Right atrium auricular region (tissue), 2 donors: ENCODE data around the gene CALN1. TPM values are rescaled to one million over a fixed set of nuclear protein-coding genes. Genes with fewer than 3 reads are reported as not detected.

Experiments
- DNase-seq: peaks from one replicate; pipeline ENCODE4 v3.0.0-alpha.2; 2019; ENCODE audit warnings: low spot score
- H3K27ac ChIP-seq, 2 donors: fragments of 200-600 bp; sonication (generic); 1 replicate in 1 of 2; 2 replicates in 1 of 2; pipeline ENCODE4 v1.5.1; 2016 to 2019
- H3K27me3 ChIP-seq, 2 donors: fragments of 200-600 bp; sonication (generic); one replicate each; pipeline versions ENCODE4 v1.5.1 to v1.6.0; 2017 to 2019
- H3K36me3 ChIP-seq: fragments of 200-600 bp; sonication (generic); one replicate; pipeline ENCODE4 v1.5.1; 2016
- H3K4me1 ChIP-seq, 2 donors: fragments of 200-600 bp; sonication (generic); one replicate each; pipeline versions ENCODE4 v1.5.1 to v1.6.0; 2017 to 2019
- H3K4me3 ChIP-seq, 2 donors: fragments of 200-600 bp; sonication (generic); 1 replicate in 1 of 2; 2 replicates in 1 of 2; pipeline ENCODE4 v1.5.1; 2017 to 2019; ENCODE audit warnings: mild to moderate bottlenecking in 1 of 2, moderate library complexity in 1 of 2
- H3K9me3 ChIP-seq, 2 donors: fragments of 200-600 bp; sonication (generic); one replicate each; pipeline ENCODE4 v1.5.1; 2019
- total RNA-seq, 2 donors: library from RNA; depleted of rRNA; stranded (reverse); fragments of >200 nt; gene quantifications; one replicate each; pipeline ENCODE4 v1.1.0, GENCODE V29; 2016
- TF ChIP-seq, protein P1 (sequence below), 2 donors: fragments of 200-600 bp; sonication (generic); IDR thresholded peaks; one replicate each; pipeline ENCODE4 v1.5.1; 2019; ENCODE audit warnings: antibody characterized with exemption in 2 of 2

Gene CALN1
- total RNA-seq, 2 donors from 2014 or later, result not detected

DNA sequence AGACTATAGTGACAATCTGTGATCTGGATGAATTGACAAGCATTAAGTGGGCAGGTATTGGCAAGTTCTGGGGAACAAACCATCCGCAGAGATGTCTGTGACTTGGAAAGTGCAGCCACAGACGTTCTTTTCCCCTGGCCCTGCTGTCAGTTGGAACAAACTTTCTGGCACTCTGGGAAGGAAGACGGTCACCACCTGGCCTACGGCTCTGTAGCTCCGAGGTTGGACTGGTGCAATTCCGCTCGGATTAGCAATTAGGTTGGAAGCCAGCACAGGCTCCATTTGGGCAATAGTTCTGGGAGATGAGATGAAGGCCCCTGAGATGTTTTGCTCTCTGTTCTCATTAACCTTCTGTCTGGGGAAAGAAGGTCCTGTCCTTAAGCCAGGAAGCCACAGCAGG, 437.5 kb downstream of the CALN1 start:
- Histone ChIP-seq H3K36me3 (no peaks in the 10 kb centered on the region), H3K4me3 (no peak overlapping the region), H3K27ac (no peak overlapping the region), H3K4me1 (no peaks in the 10 kb centered on the region), H3K9me3 (no peaks in the 10 kb centered on the region), H3K27me3 (no peaks in the 10 kb centered on the region)
- TF ChIP-seq, protein P1, sequence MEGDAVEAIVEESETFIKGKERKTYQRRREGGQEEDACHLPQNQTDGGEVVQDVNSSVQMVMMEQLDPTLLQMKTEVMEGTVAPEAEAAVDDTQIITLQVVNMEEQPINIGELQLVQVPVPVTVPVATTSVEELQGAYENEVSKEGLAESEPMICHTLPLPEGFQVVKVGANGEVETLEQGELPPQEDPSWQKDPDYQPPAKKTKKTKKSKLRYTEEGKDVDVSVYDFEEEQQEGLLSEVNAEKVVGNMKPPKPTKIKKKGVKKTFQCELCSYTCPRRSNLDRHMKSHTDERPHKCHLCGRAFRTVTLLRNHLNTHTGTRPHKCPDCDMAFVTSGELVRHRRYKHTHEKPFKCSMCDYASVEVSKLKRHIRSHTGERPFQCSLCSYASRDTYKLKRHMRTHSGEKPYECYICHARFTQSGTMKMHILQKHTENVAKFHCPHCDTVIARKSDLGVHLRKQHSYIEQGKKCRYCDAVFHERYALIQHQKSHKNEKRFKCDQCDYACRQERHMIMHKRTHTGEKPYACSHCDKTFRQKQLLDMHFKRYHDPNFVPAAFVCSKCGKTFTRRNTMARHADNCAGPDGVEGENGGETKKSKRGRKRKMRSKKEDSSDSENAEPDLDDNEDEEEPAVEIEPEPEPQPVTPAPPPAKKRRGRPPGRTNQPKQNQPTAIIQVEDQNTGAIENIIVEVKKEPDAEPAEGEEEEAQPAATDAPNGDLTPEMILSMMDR (IDR thresholded peaks at IDR 0.05), result no peak
- no peak for DNase-seq

DNA sequence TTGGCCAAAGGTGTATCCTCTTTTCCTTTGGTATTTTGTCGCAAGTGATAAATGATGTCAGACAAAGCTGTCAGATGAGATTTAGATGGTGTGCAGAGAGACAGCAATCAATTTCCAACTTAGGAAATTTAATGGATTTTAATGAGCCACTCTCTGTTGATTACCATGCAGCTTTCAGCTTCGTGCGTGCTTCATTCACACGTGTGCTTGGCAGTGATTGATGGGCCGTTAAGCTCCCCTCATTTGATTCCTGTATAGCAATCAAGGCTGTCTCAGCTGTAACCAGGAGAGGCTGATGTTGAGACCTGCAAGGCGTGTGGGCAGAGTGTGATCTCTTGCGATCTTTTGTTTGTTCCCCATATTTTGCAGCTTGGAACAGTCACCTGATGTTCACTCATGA, 439.6 kb downstream of the CALN1 start:
- TF ChIP-seq, protein P1 (IDR thresholded peaks at IDR 0.05), result no peak
- no peak overlapping the region for H3K27ac ChIP-seq
- DNase-seq, result no peak

DNA sequence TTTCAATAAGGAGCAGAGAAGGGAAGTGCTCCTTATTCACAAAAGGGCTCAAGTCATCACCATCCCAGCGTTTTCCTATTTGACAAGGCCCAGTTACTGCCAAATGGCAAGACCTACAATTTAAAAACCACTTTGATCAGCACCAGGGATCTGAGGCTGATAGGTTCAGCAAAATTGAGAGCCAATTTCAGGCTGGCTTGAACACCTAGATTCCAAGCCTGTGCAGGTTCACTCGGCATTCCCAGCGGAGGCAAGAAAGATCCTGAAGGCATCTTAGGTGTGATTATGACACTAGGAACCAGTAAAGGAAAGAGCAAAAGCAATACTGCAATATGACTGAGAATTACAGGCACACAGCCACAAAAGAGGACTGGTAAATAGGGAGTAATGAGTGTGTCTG, 441.4 kb downstream of the CALN1 start:
- Histone ChIP-seq H3K36me3 (no peaks in the 10 kb centered on the region), H3K4me1 (no peaks in the 10 kb centered on the region), H3K27me3 (no peaks in the 10 kb centered on the region), H3K4me3 (no peak overlapping the region), H3K9me3 (no peaks in the 10 kb centered on the region), H3K27ac (no peak overlapping the region)
- TF ChIP-seq, protein P1 (IDR thresholded peaks at IDR 0.05), result no peak
- no peak for DNase-seq

More for the DNA sequence above, 439.6 kb downstream of the CALN1 start:
- no peaks in the 10 kb centered on the region for H3K27me3 ChIP-seq
- no peaks in the 10 kb centered on the region for H3K9me3 ChIP-seq
- no peaks in the 10 kb centered on the region for H3K4me1 ChIP-seq
- H3K4me3 ChIP-seq, result no peak overlapping the region
- no peaks in the 10 kb centered on the region for H3K36me3 ChIP-seq

DNA sequence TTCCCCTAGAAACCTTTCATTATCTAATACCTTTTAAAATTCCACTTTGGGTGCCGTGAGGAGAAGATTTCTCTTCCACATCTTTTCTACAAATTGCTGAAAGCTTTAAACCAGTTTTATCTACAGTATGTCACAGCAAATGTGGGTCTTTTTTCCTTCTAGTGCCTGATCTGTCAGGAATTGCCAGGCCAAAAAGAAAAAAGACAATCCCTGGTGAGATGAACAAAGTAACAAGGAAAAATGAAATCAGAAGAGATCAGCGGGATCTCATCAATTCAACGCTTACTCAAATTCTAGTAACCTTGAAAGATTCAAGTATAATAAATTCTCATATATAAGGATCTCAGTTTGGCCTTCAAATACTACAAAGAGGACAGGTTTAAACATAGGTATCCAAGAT, 449.5 kb downstream of the CALN1 start:
- Histone ChIP-seq H3K4me1 (no peaks in the 10 kb centered on the region), H3K27ac (no peak overlapping the region), H3K4me3 (no peak overlapping the region), H3K36me3 (no peaks in the 10 kb centered on the region), H3K9me3 (no peaks in the 10 kb centered on the region), H3K27me3 (no peaks in the 10 kb centered on the region)
- TF ChIP-seq, protein P1 (IDR thresholded peaks at IDR 0.05), result no peak
- no peak for DNase-seq

DNA sequence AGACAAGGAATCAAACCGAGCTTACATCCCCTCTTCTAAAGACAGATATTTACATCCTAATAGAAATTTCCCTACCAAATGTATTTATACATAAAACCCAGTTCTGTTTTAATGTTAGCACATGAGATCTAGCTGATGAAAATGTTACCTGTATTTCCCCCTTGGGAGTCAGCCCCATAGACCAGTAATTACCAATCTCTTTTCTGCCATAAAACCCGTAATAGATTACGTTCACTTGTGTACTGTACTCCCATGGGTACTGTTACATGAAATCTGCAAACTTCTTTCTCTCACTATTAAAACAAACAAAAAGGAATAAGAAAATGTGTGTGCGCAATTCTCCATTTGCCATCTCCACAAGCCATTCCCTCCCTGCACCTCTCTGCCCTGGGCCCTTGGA, 450.9 kb downstream of the CALN1 start:
- TF ChIP-seq, protein P1 (IDR thresholded peaks at IDR 0.05), result no peak
- DNase-seq, result no peak
- H3K27me3 ChIP-seq, result no peaks in the 10 kb centered on the region

DNA sequence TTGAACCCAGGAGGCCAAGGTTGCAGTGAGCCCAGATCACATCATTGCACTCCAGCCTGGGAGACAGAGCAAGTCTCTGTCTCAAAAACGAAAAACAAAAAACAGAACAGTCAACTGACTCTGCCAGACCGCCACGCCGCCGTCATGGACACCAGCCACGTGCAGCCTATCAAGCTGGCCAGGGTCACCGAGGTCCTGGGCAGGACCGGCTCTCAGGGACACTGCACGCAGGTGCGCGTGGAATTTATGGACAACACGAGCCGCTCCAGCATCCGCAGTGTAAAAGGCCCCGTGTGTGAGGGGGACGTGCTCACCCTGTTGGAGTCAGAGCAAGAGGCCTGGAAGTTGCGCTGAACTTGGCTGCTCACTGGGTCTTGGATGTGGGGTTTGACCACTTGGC, 470.0 kb downstream of the CALN1 start:
- no peak for DNase-seq
- Histone ChIP-seq H3K27me3 (no peaks in the 10 kb centered on the region), H3K9me3 (no peaks in the 10 kb centered on the region), H3K27ac (no peak overlapping the region), H3K4me3 (no peak overlapping the region), H3K36me3 (no peaks in the 10 kb centered on the region), H3K4me1 (no peaks in the 10 kb centered on the region)
- TF ChIP-seq, protein P1 (IDR thresholded peaks at IDR 0.05), result no peak

More for the DNA sequence above, 450.9 kb downstream of the CALN1 start:
- Histone ChIP-seq H3K4me1 (no peaks in the 10 kb centered on the region), H3K9me3 (no peaks in the 10 kb centered on the region), H3K27ac (no peak overlapping the region), H3K36me3 (no peaks in the 10 kb centered on the region), H3K4me3 (no peak overlapping the region)
